GM23338 (cell line): Measurements from ENCODE around the gene NTRK1. TPM values are rescaled to one million over a fixed set of nuclear protein-coding genes. Genes with fewer than 3 reads are reported as not detected.

Experiments
- ATAC-seq: fragments of 200-7000 bp; cut with Tn5 transposase; 3 replicates; pipeline ENCODE4 v1.9.1; 2020
- DNase-seq: peaks from one replicate; pipeline ENCODE4 v3.0.0-alpha.2; 2015; ENCODE audit warnings: low spot score
- H2AFZ ChIP-seq: fragments of 200-600 bp; sonication (generic); 2 replicates; pipeline ENCODE4 v1.8.0; 2016; ENCODE audit warnings: antibody characterized with exemption, mild to moderate bottlenecking, moderate library complexity
- H3F3A ChIP-seq: fragments of 200-600 bp; sonication (generic); replicated peaks from 2 replicates; pipeline ENCODE4 v1.8.0; 2017; ENCODE audit warnings: antibody characterized with exemption, mixed run types, low read depth
- H3K27ac ChIP-seq: fragments of 200-600 bp; sonication (generic); 2 replicates; pipeline ENCODE4 v1.6.1; 2016; ENCODE audit warnings: low read depth
- H3K27me3 ChIP-seq: fragments of 200-600 bp; sonication (generic); 2 replicates; pipeline ENCODE4 v1.8.0; 2016; ENCODE audit warnings: mild to moderate bottlenecking, mixed run types, moderate library complexity; ENCODE audit not compliant: insufficient read depth
- H3K36me3 ChIP-seq: fragments of 200-600 bp; sonication (generic); 2 replicates; pipeline ENCODE4 v1.8.0; 2016; ENCODE audit warnings: mild to moderate bottlenecking; ENCODE audit not compliant: insufficient read depth
- H3K4me1 ChIP-seq: fragments of 200-600 bp; sonication (generic); 2 replicates; pipeline ENCODE4 v1.8.0; 2016; ENCODE audit warnings: mild to moderate bottlenecking, moderate library complexity; ENCODE audit not compliant: insufficient read depth
- H3K4me2 ChIP-seq: fragments of 200-600 bp; sonication (generic); 2 replicates; pipeline ENCODE4 v1.7.1; 2017; ENCODE audit warnings: mixed run types
- H3K4me3 ChIP-seq: fragments of 200-600 bp; sonication (generic); 2 replicates; pipeline ENCODE4 v1.6.1; 2016; ENCODE audit warnings: mixed run types
- H3K79me2 ChIP-seq: fragments of 200-600 bp; sonication (generic); replicated peaks from 2 replicates; pipeline ENCODE4 v1.8.0; 2017; ENCODE audit warnings: mild to moderate bottlenecking; ENCODE audit not compliant: insufficient read depth
- H3K9me2 ChIP-seq: fragments of 200-600 bp; sonication (generic); 2 replicates; pipeline ENCODE4 v1.8.0; 2017; ENCODE audit not compliant: insufficient read depth
- H4K20me1 ChIP-seq: fragments of 200-600 bp; sonication (generic); replicated peaks from 2 replicates; pipeline ENCODE4 v1.8.0; 2017; ENCODE audit warnings: mild to moderate bottlenecking; ENCODE audit not compliant: insufficient read depth
- H3K27ac Mint-ChIP-seq: 2 replicates; pipeline ENCODE4 v1.8.0; 2020; ENCODE audit warnings: inconsistent platforms, mild to moderate bottlenecking, moderate library complexity, mixed read lengths
- H3K27me3 Mint-ChIP-seq: 3 replicates; pipeline ENCODE4 v1.8.0; 2022; ENCODE audit warnings: low read depth, mild to moderate bottlenecking, moderate library complexity, mixed read lengths, inconsistent platforms; ENCODE audit not compliant: insufficient read depth, poor library complexity
- H3K36me3 Mint-ChIP-seq: 3 replicates; pipeline ENCODE4 v1.8.0; 2021; ENCODE audit warnings: low read depth, mild to moderate bottlenecking, inconsistent platforms, moderate library complexity, mixed read lengths
- H3K4me1 Mint-ChIP-seq: 3 replicates; pipeline ENCODE4 v1.8.0; 2020; ENCODE audit warnings: mild to moderate bottlenecking, inconsistent platforms, mixed read lengths
- H3K4me3 Mint-ChIP-seq: 3 replicates; pipeline ENCODE4 v1.8.0; 2021; ENCODE audit warnings: moderate library complexity, mild to moderate bottlenecking, inconsistent platforms, mixed read lengths
- H3K9me3 Mint-ChIP-seq: 3 replicates; pipeline ENCODE4 v1.8.0; 2020; ENCODE audit warnings: moderate library complexity, mild to moderate bottlenecking, inconsistent platforms, mixed read lengths
- CREB1 ChIP-seq: fragments of 250-450 bp; sonication (Bioruptor Pico); IDR thresholded peaks from 2 replicates; pipeline ENCODE4 v1.5.0; 2020; ENCODE audit warnings: low read depth, mild to moderate bottlenecking, moderate library complexity
- EZH2 ChIP-seq: fragments of 200-600 bp; sonication (generic); IDR thresholded peaks from one replicate; pipeline ENCODE4 v1.8.0; 2017; ENCODE audit warnings: antibody characterized with exemption, mild to moderate bottlenecking, low read depth; ENCODE audit not compliant: unreplicated experiment
- EZH2phosphoT487 ChIP-seq: fragments of 200-600 bp; sonication (generic); IDR thresholded peaks from one replicate; pipeline ENCODE4 v1.8.1; 2018; ENCODE audit warnings: antibody characterized with exemption; ENCODE audit not compliant: unreplicated experiment
- JUNB ChIP-seq: IDR thresholded peaks from one replicate; pipeline ENCODE4 v1.6.1; 2016; ENCODE audit warnings: antibody characterized with exemption; ENCODE audit not compliant: unreplicated experiment
- NANOG ChIP-seq: IDR thresholded peaks from 2 replicates; pipeline ENCODE4 v1.6.1; 2016; ENCODE audit warnings: antibody characterized with exemption, borderline replicate concordance
- POLR2AphosphoS5 ChIP-seq: IDR thresholded peaks from 2 replicates; pipeline ENCODE4 v1.6.1; 2016; ENCODE audit warnings: antibody characterized with exemption, low read depth
- STAT1 ChIP-seq: IDR thresholded peaks from one replicate; pipeline ENCODE4 v1.6.1; 2016; ENCODE audit warnings: antibody characterized with exemption; ENCODE audit not compliant: unreplicated experiment
- ZNF114 ChIP-seq: fragments of 250-450 bp; sonication (Bioruptor Pico); IDR thresholded peaks from 2 replicates; pipeline ENCODE4 v1.5.0; 2020; ENCODE audit warnings: mild to moderate bottlenecking, moderate library complexity
- ZNF331 ChIP-seq: fragments of 250-450 bp; sonication (Bioruptor Pico); IDR thresholded peaks from 2 replicates; pipeline ENCODE4 v1.5.0; 2020; ENCODE audit warnings: low read depth, mild to moderate bottlenecking, moderate library complexity
- polyA plus RNA-seq: library from polyadenylated mRNA; unstranded; fragments of >200 nt; fragmentation: Nextera tagmentation; extraction: Ambion mirVana; gene quantifications from 2 replicates; pipeline ENCODE4 v1.2.1, GENCODE V29; 2016
- total RNA-seq: library from RNA; depleted of rRNA; stranded (reverse); fragments of >200 nt; shearing (Covaris generic); gene quantifications from 2 replicates; pipeline ENCODE4 v1.2.3, GENCODE V29; 2014
- TF ChIP-seq, protein P1 (sequence below), 2 experiments: fragments of 200-600 bp in 1 of 2; sonication (generic) in 1 of 2; conservative IDR thresholded peaks; 2 replicates each; pipeline versions ENCODE4 v1.5.1 to v1.6.1; 2016 to 2017; ENCODE audit warnings: antibody characterized with exemption in 2 of 2, low read depth in 2 of 2, mild to moderate bottlenecking in 2 of 2, moderate library complexity in 1 of 2
- TF ChIP-seq, protein P2 (sequence below): IDR thresholded peaks from one replicate; pipeline ENCODE4 v1.6.1; 2018; ENCODE audit warnings: antibody characterized with exemption; ENCODE audit not compliant: unreplicated experiment
- TF ChIP-seq, protein P3 (sequence below): IDR thresholded peaks from 2 replicates; pipeline ENCODE4 v1.6.1; 2016; ENCODE audit warnings: antibody characterized with exemption

Gene NTRK1
- total and polyA plus RNA-seq, 2 experiments from 2014 or later: 0.42 to 0.45 TPM

- TF ChIP-seq EZH2 (no peak), EZH2phosphoT487 (peak; percentile 72)
- TF ChIP-seq, protein P1, sequence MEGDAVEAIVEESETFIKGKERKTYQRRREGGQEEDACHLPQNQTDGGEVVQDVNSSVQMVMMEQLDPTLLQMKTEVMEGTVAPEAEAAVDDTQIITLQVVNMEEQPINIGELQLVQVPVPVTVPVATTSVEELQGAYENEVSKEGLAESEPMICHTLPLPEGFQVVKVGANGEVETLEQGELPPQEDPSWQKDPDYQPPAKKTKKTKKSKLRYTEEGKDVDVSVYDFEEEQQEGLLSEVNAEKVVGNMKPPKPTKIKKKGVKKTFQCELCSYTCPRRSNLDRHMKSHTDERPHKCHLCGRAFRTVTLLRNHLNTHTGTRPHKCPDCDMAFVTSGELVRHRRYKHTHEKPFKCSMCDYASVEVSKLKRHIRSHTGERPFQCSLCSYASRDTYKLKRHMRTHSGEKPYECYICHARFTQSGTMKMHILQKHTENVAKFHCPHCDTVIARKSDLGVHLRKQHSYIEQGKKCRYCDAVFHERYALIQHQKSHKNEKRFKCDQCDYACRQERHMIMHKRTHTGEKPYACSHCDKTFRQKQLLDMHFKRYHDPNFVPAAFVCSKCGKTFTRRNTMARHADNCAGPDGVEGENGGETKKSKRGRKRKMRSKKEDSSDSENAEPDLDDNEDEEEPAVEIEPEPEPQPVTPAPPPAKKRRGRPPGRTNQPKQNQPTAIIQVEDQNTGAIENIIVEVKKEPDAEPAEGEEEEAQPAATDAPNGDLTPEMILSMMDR (conservative IDR thresholded peaks at IDR 0.05; ENCODE audit: low read depth in 2 of 2): peak; percentile 62 to 97
Observed at GRCh38 chr1:156927215-156928042, 66.8 kb downstream of the NTRK1 start (continued).

DNA sequence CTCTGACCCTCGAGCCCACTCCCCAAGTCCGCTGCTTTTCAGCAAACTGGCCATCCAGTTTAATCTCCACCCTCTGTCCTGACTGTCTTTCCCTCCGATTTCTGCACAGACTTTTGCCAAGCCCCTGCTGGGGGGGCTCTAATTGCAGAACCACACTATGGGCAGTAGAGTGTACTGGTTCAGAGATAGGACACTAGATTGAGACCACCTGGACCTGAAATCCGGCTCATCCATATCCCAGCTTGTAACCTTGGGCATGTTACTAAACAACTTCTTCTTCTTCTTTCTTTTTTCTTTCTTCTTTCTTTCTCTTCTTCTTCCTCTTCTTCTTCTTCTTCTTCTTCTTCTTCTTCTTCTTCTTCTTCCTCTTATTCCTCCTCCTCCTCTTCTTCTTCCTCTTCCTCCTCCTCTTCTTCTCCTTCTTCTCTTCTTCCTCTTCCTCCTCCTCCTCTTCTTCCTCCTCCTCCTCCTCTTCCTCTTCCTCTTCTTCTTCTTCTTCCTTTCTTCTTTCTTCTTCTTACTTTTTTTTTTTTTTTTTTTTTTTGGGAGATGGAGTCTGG is 67.5 kb downstream of the NTRK1 start:
- H3K4me3 ChIP-seq: peak overlapping the region; percentile 75
- no peak overlapping the region for H3K27ac ChIP-seq
- no peaks in the 10 kb centered on the region; the same call in 1 of the 3 replicates for H3K9me3 Mint-ChIP-seq
- ATAC-seq: no peak
- H3K36me3 ChIP-seq: no peaks in the 10 kb centered on the region
- peak overlapping the region; percentile 96 for H3K4me2 ChIP-seq
- H3K4me1 Mint-ChIP-seq: peaks cover 30% of the 10 kb centered on the region
- H3K79me2 ChIP-seq: no peaks in the 10 kb centered on the region
- peaks cover 7% of the 10 kb centered on the region; the same call in 1 of the 2 replicates for H3K4me1 ChIP-seq
- no peaks in the 10 kb centered on the region for H4K20me1 ChIP-seq
- H3K4me3 Mint-ChIP-seq: peak overlapping the region; percentile 70
- peaks cover 76% of the 10 kb centered on the region for H3K27me3 Mint-ChIP-seq
- no peak for DNase-seq
- H3K27me3 ChIP-seq: peaks cover 82% of the 10 kb centered on the region
- no peaks in the 10 kb centered on the region for H3K9me2 ChIP-seq
- no peaks in the 10 kb centered on the region for H3K36me3 Mint-ChIP-seq
- H3F3A ChIP-seq: peaks cover 9% of the 10 kb centered on the region; the same call in 1 of the 2 replicates
- no peak overlapping the region for H3K27ac Mint-ChIP-seq
- TF ChIP-seq ZNF114 (CRISPR knock-in tag): no peak
- no peak for TF ChIP-seq NANOG
- no peak for TF ChIP-seq JUNB
- TF ChIP-seq STAT1: no peak
- TF ChIP-seq ZNF331 (CRISPR knock-in tag): no peak
- H2AFZ ChIP-seq: no peak overlapping the region

DNA sequence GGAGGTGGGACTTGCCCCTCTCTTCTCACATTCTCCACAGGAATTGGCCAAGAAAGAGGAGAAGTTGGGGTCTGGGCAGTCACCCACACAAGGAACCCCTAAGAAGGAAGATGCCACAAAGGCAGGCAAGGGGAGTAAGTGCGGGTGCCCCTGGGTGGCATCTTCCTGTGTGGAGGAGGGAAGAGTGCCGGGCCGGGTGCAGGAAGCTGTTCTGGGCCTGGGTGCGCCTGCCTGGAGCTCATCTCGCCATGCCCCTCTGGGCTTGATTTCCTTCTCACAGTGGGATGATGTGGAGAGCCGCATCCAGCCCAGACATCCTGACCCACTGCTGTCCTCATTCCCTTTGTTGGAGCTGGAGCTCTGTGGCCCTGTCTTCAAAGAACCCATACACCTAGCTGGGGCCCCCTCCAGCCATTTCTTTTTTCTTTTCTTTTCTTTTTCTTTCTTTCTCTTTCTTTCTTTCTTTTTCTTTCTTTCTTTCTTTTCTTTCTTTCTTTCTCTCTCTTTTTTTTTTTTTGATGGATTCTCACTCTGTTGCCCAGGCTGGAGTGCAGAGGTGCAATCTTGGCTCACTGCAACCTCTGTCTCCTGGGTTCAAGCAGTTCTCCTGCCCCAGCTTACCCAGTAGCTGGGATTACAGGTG is 69.1 kb downstream of the NTRK1 start:
- Histone ChIP-seq H2AFZ (no peak overlapping the region), H3K4me2 (no peak overlapping the region), H4K20me1 (no peaks in the 10 kb centered on the region), H3K27me3 (peaks cover 66% of the 10 kb centered on the region), H3K4me1 (peaks cover 3% of the 10 kb centered on the region; the same call in 1 of the 2 replicates), H3F3A (peaks cover 9% of the 10 kb centered on the region; the same call in 1 of the 2 replicates), H3K79me2 (no peaks in the 10 kb centered on the region), H3K4me3 (no peak overlapping the region), H3K9me2 (no peaks in the 10 kb centered on the region), H3K27ac (no peak overlapping the region), H3K36me3 (no peaks in the 10 kb centered on the region)
- Mint-ChIP-seq H3K27me3 (peaks cover 69% of the 10 kb centered on the region), H3K4me3 (no peak overlapping the region), H3K9me3 (no peaks in the 10 kb centered on the region; the same call in 1 of the 3 replicates), H3K36me3 (peaks cover 3% of the 10 kb centered on the region; the same call in 1 of the 3 replicates), H3K27ac (no peak overlapping the region), H3K4me1 (peaks cover 33% of the 10 kb centered on the region)
- DNase-seq (no peak), ATAC-seq (no peak)
- TF ChIP-seq STAT1 (no peak), EZH2phosphoT487 (no peak), ZNF114 (CRISPR knock-in tag) (no peak), NANOG (no peak), CREB1 (CRISPR knock-in tag) (no peak), EZH2 (no peak), JUNB (no peak), POLR2AphosphoS5 (no peak)
- TF ChIP-seq, protein P2, sequence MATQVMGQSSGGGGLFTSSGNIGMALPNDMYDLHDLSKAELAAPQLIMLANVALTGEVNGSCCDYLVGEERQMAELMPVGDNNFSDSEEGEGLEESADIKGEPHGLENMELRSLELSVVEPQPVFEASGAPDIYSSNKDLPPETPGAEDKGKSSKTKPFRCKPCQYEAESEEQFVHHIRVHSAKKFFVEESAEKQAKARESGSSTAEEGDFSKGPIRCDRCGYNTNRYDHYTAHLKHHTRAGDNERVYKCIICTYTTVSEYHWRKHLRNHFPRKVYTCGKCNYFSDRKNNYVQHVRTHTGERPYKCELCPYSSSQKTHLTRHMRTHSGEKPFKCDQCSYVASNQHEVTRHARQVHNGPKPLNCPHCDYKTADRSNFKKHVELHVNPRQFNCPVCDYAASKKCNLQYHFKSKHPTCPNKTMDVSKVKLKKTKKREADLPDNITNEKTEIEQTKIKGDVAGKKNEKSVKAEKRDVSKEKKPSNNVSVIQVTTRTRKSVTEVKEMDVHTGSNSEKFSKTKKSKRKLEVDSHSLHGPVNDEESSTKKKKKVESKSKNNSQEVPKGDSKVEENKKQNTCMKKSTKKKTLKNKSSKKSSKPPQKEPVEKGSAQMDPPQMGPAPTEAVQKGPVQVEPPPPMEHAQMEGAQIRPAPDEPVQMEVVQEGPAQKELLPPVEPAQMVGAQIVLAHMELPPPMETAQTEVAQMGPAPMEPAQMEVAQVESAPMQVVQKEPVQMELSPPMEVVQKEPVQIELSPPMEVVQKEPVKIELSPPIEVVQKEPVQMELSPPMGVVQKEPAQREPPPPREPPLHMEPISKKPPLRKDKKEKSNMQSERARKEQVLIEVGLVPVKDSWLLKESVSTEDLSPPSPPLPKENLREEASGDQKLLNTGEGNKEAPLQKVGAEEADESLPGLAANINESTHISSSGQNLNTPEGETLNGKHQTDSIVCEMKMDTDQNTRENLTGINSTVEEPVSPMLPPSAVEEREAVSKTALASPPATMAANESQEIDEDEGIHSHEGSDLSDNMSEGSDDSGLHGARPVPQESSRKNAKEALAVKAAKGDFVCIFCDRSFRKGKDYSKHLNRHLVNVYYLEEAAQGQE: no peak
- TF ChIP-seq, protein P3, sequence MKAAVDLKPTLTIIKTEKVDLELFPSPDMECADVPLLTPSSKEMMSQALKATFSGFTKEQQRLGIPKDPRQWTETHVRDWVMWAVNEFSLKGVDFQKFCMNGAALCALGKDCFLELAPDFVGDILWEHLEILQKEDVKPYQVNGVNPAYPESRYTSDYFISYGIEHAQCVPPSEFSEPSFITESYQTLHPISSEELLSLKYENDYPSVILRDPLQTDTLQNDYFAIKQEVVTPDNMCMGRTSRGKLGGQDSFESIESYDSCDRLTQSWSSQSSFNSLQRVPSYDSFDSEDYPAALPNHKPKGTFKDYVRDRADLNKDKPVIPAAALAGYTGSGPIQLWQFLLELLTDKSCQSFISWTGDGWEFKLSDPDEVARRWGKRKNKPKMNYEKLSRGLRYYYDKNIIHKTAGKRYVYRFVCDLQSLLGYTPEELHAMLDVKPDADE: no peak
